OCI-LY3 (cell line): Measurements from ENCODE around the gene CFAP97D2.

Experiments
- CTCF ChIP-seq: fragments of 200-600, 300-600 bp; sonication (generic); IDR thresholded peaks from 2 replicates; pipeline ENCODE4 v1.5.1; 2014; ENCODE audit warnings: antibody characterized with exemption, low read length, low read depth
- EZH2phosphoT487 ChIP-seq: fragments of 200-600 bp; shearing (Covaris generic); IDR thresholded peaks from 2 replicates; pipeline ENCODE4 v1.6.1; 2018; ENCODE audit warnings: antibody characterized with exemption, mixed run types, low read depth

- TF ChIP-seq CTCF = no peak
- no peak for TF ChIP-seq EZH2phosphoT487
Measured at GRCh38 chr13:114208134-114208533, 29.1 kb downstream of the CFAP97D2 start.
